ENCODE measurements around the gene STN1. TPM values are rescaled to one million over a fixed set of nuclear protein-coding genes. Genes with fewer than 3 reads are reported as not detected.
A peak's percentile ranks its signal among the peaks of the same experiment; 100 is the strongest.

Gene STN1
- total RNA-seq, 1 experiment from 2014 or later, result 14.3 TPM

DNA sequence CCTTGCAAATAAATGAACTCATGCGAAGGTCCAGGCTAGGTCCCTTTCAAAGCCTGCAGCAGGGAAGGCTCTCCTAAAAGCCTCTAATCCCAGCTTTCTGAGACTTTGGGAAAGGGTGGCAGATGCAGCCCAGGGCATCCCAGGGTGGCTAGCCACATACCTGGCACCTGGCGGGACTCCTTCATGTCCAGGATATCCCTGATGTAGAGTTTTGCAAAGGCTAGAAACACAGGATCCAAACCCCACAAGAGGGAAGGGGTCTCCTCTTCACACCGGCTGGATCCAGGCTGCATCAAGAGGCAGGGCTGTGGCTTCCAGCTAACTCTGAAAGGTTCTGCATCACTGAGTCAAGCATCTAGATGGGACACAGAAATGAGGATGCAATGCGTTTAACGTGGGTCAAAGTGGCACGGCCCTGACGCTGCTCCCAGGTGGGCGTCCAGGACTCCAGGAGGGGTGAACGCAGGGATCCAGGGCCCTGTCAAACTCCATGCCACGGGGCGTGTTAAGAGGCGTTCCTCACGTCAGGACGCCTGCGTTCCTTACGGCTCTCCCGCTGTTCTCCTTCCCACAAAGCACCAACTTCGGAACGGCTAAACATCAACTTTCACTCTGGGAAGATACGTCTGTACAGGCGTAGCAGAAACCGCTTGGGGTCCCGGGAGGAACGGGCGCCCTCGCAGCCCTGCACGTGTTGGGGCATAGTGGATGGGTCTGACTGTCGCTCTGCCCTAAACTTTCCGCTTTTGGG is 507 bp downstream of the STN1 start:
- H3K4me3 ChIP-seq (ENCODE audit: low read depth, low read length, poor library complexity, severe bottlenecking), result peak overlapping the region; percentile 75
- H3K36me3 ChIP-seq (ENCODE audit: insufficient read depth, low read length, poor library complexity, severe bottlenecking), result no peaks in the 10 kb centered on the region
- TF ChIP-seq, protein P1, sequence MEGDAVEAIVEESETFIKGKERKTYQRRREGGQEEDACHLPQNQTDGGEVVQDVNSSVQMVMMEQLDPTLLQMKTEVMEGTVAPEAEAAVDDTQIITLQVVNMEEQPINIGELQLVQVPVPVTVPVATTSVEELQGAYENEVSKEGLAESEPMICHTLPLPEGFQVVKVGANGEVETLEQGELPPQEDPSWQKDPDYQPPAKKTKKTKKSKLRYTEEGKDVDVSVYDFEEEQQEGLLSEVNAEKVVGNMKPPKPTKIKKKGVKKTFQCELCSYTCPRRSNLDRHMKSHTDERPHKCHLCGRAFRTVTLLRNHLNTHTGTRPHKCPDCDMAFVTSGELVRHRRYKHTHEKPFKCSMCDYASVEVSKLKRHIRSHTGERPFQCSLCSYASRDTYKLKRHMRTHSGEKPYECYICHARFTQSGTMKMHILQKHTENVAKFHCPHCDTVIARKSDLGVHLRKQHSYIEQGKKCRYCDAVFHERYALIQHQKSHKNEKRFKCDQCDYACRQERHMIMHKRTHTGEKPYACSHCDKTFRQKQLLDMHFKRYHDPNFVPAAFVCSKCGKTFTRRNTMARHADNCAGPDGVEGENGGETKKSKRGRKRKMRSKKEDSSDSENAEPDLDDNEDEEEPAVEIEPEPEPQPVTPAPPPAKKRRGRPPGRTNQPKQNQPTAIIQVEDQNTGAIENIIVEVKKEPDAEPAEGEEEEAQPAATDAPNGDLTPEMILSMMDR (conservative IDR thresholded peaks at IDR 0.05; ENCODE audit: low read depth, low read length), result no peak
- no peak for TF ChIP-seq EZH2 (IDR thresholded peaks at IDR 0.05; ENCODE audit: borderline replicate concordance, low read depth, low read length, poor library complexity, severe bottlenecking)
- H3K4me1 ChIP-seq (ENCODE audit: insufficient read depth, low read length, poor library complexity, severe bottlenecking), result peaks cover 14% of the 10 kb centered on the region
- ChIA-PET CTCF (no interaction called here), POLR2A (ENCODE audit: low non-redundant PET) (interaction anchor here (0.6 kb wide), 1 partner anchor 315 kb away, joined by 15 read pairs; the partner anchor contains the start of gene CFAP43)
- intact Hi-C loops (cut with micrococcal nuclease; ENCODE audit: unreplicated experiment), result no loop called here
- H3K9me3 ChIP-seq (ENCODE audit: low read depth, low read length, poor library complexity, severe bottlenecking), result peaks cover 5% of the 10 kb centered on the region
- H3K27ac ChIP-seq (ENCODE audit: low read depth, low read length, poor library complexity, severe bottlenecking), result peak overlapping the region; percentile 88
- BruUV-seq (replicated peaks), result no TSS peak
- no peak for DNase-seq (ENCODE audit: low spot score)
- no peaks in the 10 kb centered on the region for H3K27me3 ChIP-seq (replicated peaks; ENCODE audit: insufficient read depth, low read depth, low read length, poor library complexity)

DNA sequence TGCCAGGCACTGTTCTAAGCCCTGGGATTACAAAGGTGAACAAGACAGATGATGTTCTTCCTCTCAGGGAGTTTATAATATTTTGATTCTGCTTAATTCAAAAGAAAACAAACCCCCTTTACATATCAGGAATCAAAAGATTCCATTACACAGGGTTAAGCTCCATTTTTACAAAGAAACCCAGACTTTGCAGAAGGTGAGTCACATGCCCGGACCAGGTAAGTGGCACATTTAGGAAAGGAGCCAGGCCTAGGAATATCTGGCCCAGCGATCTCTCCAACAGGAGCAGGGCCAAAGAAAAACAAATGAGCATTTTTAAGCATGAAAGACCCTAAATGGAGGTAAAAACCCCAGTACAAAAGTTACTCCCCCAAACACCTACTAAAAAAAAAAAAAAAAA is 1.1 kb downstream of the STN1 start:
- TF ChIP-seq, protein P1 (conservative IDR thresholded peaks at IDR 0.05; ENCODE audit: low read depth, low read length), result no peak
- TF ChIP-seq EZH2 (IDR thresholded peaks at IDR 0.05; ENCODE audit: borderline replicate concordance, low read depth, low read length, poor library complexity, severe bottlenecking), result no peak
- CTCF ChIA-PET, result no interaction called here

DNA sequence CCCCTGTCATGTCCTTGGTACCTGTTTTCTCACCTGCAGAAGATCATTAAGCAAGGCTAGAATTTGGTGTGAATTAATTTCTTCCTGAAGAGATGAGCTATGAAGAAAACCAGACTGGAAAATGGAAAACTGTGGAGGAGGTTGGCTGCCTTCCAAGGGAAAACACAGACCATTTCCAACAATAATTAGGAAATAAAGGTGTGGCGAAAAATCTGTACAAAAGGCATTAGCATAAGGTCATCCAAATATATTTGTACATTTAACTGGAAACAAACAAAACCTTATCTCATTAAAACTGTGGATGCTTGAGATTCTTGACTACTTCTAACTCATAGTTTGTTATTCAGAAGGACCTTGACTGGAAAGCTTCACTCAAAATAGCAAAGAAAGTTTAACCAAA is 1.7 kb downstream of the STN1 start:
- Histone ChIP-seq H3K27ac (ENCODE audit: low read depth, low read length, poor library complexity, severe bottlenecking) (no peak overlapping the region), H3K4me1 (ENCODE audit: insufficient read depth, low read length, poor library complexity, severe bottlenecking) (peaks cover 14% of the 10 kb centered on the region), H3K9me3 (ENCODE audit: low read depth, low read length, poor library complexity, severe bottlenecking) (peaks cover 5% of the 10 kb centered on the region), H3K27me3 (replicated peaks; ENCODE audit: insufficient read depth, low read depth, low read length, poor library complexity) (no peaks in the 10 kb centered on the region), H3K4me3 (ENCODE audit: low read depth, low read length, poor library complexity, severe bottlenecking) (no peak overlapping the region), H3K36me3 (ENCODE audit: insufficient read depth, low read length, poor library complexity, severe bottlenecking) (no peaks in the 10 kb centered on the region)
- intact Hi-C loops (cut with micrococcal nuclease; ENCODE audit: unreplicated experiment), result no loop called here
- no peak for TF ChIP-seq EZH2 (IDR thresholded peaks at IDR 0.05; ENCODE audit: borderline replicate concordance, low read depth, low read length, poor library complexity, severe bottlenecking)
- TF ChIP-seq, protein P1 (conservative IDR thresholded peaks at IDR 0.05; ENCODE audit: low read depth, low read length), result no peak
- POLR2A ChIA-PET (ENCODE audit: low non-redundant PET), result no interaction called here
- no peak for DNase-seq (ENCODE audit: low spot score)
- BruUV-seq (replicated peaks), result no TSS peak
- CTCF ChIA-PET, result no interaction called here

More for the DNA sequence above, 1.1 kb downstream of the STN1 start:
- POLR2A ChIA-PET (ENCODE audit: low non-redundant PET), result interaction anchor here (0.6 kb wide), 1 partner anchor 315 kb away, joined by 15 read pairs; the partner anchor contains the start of gene CFAP43
- Histone ChIP-seq H3K36me3 (ENCODE audit: insufficient read depth, low read length, poor library complexity, severe bottlenecking) (no peaks in the 10 kb centered on the region), H3K27ac (ENCODE audit: low read depth, low read length, poor library complexity, severe bottlenecking) (no peak overlapping the region), H3K27me3 (replicated peaks; ENCODE audit: insufficient read depth, low read depth, low read length, poor library complexity) (no peaks in the 10 kb centered on the region), H3K4me3 (ENCODE audit: low read depth, low read length, poor library complexity, severe bottlenecking) (peak overlapping the region; percentile 75), H3K4me1 (ENCODE audit: insufficient read depth, low read length, poor library complexity, severe bottlenecking) (peaks cover 14% of the 10 kb centered on the region), H3K9me3 (ENCODE audit: low read depth, low read length, poor library complexity, severe bottlenecking) (peaks cover 5% of the 10 kb centered on the region)
- DNase-seq (ENCODE audit: low spot score), result no peak
- intact Hi-C loops (cut with micrococcal nuclease; ENCODE audit: unreplicated experiment), result no loop called here
- BruUV-seq (replicated peaks), result TSS peak; percentile 75

Data from A673 (cell line).